Activated CD8-positive, alpha-beta T cell treated with anti-CD3 and anti-CD28 coated beads for 36 hours (primary cell): Measurements from ENCODE around the gene TGFB1. TPM values are rescaled to one million over a fixed set of nuclear protein-coding genes. Genes with fewer than 3 reads are reported as not detected.

ENCODE experiments used
- ATAC-seq: fragments of 200-7000 bp; cut with Tn5 transposase; one replicate; pipeline ENCODE4 v1.10.0; 2021; ENCODE audit warnings: mild to moderate bottlenecking, moderate library complexity
- CTCF ChIA-PET: fragments of 350-600 bp; sonication (Branson Sonifier 250); formaldehyde crosslinking; loops from one replicate; lab custom pipeline; 2021; ENCODE audit warnings: antibody characterized with exemption; lab: Charles Lee
- POLR2A ChIA-PET: fragments of 350-600 bp; sonication (Branson Sonifier 250); formaldehyde crosslinking; loops from one replicate; lab custom pipeline; 2021; ENCODE audit warnings: antibody characterized with exemption; lab: Charles Lee
- DNase-seq: peaks from one replicate; pipeline ENCODE4 v3.0.0-alpha.2; 2020
- H3K27ac Mint-ChIP-seq: one replicate; pipeline ENCODE4 v1.8.0; 2021; ENCODE audit warnings: mild to moderate bottlenecking, mixed read lengths
- H3K27me3 Mint-ChIP-seq: one replicate; pipeline ENCODE4 v1.8.0; 2021; ENCODE audit warnings: mixed read lengths
- H3K36me3 Mint-ChIP-seq: one replicate; pipeline ENCODE4 v1.8.0; 2021; ENCODE audit warnings: low read depth, mixed read lengths
- H3K4me1 Mint-ChIP-seq: one replicate; pipeline ENCODE4 v1.8.0; 2021; ENCODE audit warnings: low read depth, mixed read lengths
- H3K4me3 Mint-ChIP-seq: one replicate; pipeline ENCODE4 v1.8.0; 2021; ENCODE audit warnings: mild to moderate bottlenecking, moderate library complexity, mixed read lengths
- H3K9me3 Mint-ChIP-seq: one replicate; pipeline ENCODE4 v1.8.0; 2021; ENCODE audit warnings: mixed read lengths
- intact Hi-C: fragments of 100-400 bp; cut with micrococcal nuclease; formaldehyde crosslinking; loops from one replicate; pipeline ENCODE4 v1.10.0; 2022
- total RNA-seq, 2 experiments: library from RNA; stranded (reverse); gene quantifications; one replicate each; pipeline ENCODE4 v1.2.3, GENCODE V29; 2021
- TF ChIP-seq, protein P1 (sequence below): fragments of 200-600 bp; IDR thresholded peaks from one replicate; pipeline ENCODE4 v1.8.0; 2022; ENCODE audit warnings: antibody characterized with exemption, mild to moderate bottlenecking

TGFB1 gene
- total RNA-seq, 2 experiments from 2014 or later = 112 to 123 TPM

DNA sequence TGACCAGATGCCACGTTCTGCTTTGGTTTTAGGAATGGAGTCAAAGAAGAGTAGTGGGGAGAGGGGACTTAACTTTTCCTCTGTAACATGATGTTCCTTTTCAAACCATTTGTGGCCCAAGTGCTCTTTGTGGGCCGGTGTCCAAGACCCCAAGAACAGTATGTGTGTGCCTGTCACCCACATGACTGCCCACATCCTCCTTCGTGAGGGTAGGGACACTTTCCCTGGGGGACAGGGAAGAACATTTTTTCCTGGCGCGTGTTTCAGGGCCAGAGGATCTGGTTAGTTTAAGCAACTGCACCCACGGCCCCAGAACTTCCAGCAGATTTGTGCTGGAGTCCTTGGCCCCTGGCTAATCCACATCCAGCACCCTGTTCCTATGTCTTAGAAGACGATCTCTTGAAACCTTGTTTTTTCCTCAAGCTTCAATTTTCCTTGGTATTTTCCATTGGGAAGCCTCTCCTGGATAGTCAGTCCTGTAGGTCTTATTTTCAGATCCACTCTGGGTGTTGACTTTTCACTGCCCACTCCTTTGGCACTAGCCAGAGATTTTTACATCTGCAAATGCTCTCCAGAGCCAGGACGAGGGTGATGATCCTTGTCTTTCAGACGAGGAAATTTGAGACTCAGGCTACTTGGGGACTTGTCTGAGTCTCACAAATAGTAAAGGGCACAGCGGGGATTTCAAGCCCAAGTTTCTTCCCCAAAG lies 54.5 kb downstream of the TGFB1 start:
- H3K27ac Mint-ChIP-seq = peak overlapping the region; percentile 84
- H3K36me3 Mint-ChIP-seq = peaks cover 80% of the 10 kb centered on the region
- DNase-seq (no peak), ATAC-seq (no peak)
- H3K4me3 Mint-ChIP-seq = no peak overlapping the region
- intact Hi-C loops = no loop called here
- TF ChIP-seq, protein P1, sequence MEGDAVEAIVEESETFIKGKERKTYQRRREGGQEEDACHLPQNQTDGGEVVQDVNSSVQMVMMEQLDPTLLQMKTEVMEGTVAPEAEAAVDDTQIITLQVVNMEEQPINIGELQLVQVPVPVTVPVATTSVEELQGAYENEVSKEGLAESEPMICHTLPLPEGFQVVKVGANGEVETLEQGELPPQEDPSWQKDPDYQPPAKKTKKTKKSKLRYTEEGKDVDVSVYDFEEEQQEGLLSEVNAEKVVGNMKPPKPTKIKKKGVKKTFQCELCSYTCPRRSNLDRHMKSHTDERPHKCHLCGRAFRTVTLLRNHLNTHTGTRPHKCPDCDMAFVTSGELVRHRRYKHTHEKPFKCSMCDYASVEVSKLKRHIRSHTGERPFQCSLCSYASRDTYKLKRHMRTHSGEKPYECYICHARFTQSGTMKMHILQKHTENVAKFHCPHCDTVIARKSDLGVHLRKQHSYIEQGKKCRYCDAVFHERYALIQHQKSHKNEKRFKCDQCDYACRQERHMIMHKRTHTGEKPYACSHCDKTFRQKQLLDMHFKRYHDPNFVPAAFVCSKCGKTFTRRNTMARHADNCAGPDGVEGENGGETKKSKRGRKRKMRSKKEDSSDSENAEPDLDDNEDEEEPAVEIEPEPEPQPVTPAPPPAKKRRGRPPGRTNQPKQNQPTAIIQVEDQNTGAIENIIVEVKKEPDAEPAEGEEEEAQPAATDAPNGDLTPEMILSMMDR = no peak
- peaks cover 82% of the 10 kb centered on the region for H3K4me1 Mint-ChIP-seq
- CTCF ChIA-PET = interaction anchor here (1.2 kb wide), 2 partner anchors 9 to 35 kb away, joined by 3 read pairs; no protein-coding TSS in a partner anchor
- no peaks in the 10 kb centered on the region for H3K27me3 Mint-ChIP-seq
- no peaks in the 10 kb centered on the region for H3K9me3 Mint-ChIP-seq
- POLR2A ChIA-PET = interaction anchor here (1.1 to 14.9 kb wide), 4 partner anchors 10 to 35 kb away, joined by 3 to 179 read pairs (median 14); partner anchors contain the start of genes CCDC97 and HNRNPUL1

DNA sequence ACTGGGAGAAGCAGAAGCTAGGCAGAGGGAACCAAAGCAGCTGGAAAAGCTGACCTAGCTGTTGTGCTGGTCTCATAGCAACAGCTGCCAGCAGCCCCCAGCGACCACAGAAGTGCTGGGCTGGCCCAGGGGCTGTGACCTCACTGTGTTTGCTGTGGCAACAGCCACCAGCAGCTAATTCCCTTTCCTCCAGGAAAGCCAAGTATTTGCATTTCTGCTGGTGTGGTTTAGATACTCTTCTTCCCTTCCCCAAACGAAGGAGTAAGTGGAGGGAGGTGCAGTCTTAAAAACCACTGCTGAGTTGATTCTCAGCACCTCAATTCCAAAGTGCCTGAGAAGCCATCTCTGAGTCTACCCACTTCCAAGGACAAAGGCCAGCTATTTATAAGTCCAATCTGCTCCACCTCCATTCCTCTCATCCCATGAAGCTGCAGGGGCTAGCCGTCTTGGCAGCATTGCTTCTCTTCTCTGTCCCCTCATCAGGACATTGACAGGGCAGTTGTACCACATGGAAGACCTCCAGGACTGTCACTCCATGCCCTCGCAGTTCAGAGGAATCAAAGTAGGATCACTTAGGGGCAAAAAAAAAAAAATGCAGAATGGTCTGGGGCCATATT lies 55.3 kb downstream of the TGFB1 start:
- DNase-seq = peak; percentile 33
- TF ChIP-seq, protein P1 = no peak
- no peak for ATAC-seq
- Mint-ChIP-seq H3K27me3 (no peaks in the 10 kb centered on the region), H3K36me3 (peaks cover 81% of the 10 kb centered on the region), H3K27ac (peak overlapping the region; percentile 84), H3K4me3 (no peak overlapping the region), H3K4me1 (peaks cover 75% of the 10 kb centered on the region), H3K9me3 (no peaks in the 10 kb centered on the region)
- intact Hi-C loops = no loop called here
- CTCF ChIA-PET = interaction anchor here (2.6 kb wide), 1 partner anchor 9 kb away, joined by 18 read pairs; no protein-coding TSS in a partner anchor
- POLR2A ChIA-PET = interaction anchor here (1.0 to 14.9 kb wide), 4 partner anchors 11 to 52 kb away, joined by 3 to 179 read pairs (median 14); partner anchors contain the start of genes CCDC97 and HNRNPUL1

DNA sequence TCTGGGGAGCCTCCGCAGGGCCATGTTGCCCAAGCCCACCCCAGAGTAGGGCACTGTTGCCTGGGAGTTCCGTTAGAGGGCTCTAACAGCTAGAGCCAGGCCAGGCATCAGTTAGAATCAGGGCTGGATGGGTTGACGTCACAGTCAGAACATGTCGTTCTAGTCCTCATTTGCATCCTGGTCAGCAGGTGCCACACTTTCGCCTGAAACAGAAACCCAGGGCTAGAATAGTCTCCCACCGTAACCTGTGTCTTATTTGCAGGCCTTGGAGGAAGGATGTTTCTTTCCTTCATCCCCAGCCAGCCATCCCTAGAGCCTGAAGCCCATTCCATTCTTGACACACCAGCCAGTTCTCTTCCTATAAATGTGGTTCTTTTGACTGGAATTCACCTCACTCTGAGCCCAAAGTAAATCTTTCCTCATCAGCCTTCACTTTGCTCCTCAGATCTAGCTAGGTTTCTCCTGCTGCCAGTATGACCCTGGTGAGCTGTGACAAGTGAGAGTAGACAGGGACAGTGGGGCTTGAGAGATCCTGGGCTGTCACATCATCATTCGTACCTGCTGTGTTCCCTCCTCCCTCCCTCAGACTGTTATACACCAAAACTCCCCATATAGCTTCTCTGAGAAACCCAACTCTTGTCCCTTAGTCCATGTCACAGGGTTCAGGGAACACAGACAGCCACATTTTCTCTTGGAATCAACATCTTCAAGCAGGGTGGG lies 55.9 kb downstream of the TGFB1 start:
- ATAC-seq = peak; percentile 29
- Mint-ChIP-seq H3K27ac (peak overlapping the region; percentile 84), H3K36me3 (peaks cover 79% of the 10 kb centered on the region), H3K4me1 (peaks cover 70% of the 10 kb centered on the region), H3K9me3 (no peaks in the 10 kb centered on the region), H3K4me3 (no peak overlapping the region), H3K27me3 (no peaks in the 10 kb centered on the region)
- TF ChIP-seq, protein P1 = no peak
- intact Hi-C loops = no loop called here
- peak; percentile 31 for DNase-seq
- ChIA-PET POLR2A (interaction anchor here (0.9 to 14.9 kb wide), 5 partner anchors 11 to 53 kb away, joined by 3 to 179 read pairs (median 6); partner anchors contain the start of genes CCDC97 and HNRNPUL1), CTCF (interaction anchor here (2.6 kb wide), 1 partner anchor 10 kb away, joined by 18 read pairs; no protein-coding TSS in a partner anchor)

DNA sequence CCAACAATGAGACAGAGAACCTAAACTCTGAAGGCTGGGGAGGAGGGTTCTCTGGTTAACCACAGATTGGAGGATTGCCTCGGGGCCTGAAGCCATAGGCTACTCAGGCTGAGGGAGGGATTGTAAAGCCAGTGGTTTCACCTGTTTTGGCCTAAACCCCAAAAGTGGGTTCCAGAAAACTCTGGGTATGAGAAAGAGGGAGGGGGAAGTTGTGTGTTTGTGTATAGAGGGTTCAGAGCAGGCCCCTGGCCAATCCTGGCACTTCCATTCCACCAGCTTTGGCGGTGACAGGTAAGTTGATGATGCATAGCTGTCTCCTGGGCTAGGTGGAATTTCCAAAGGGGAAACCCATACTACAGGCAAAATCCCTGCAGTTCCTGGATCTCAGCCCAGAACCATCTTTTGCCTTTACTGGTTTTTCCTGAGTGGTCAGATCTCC lies 57.3 kb downstream of the TGFB1 start:
- Mint-ChIP-seq H3K4me3 (no peak overlapping the region), H3K36me3 (peaks cover 80% of the 10 kb centered on the region)
- CTCF ChIA-PET = interaction anchor here (2.6 kb wide), 1 partner anchor 11 kb away, joined by 18 read pairs; no protein-coding TSS in a partner anchor

More for the DNA sequence above, 57.3 kb downstream of the TGFB1 start:
- DNase-seq (no peak), ATAC-seq (no peak)
- TF ChIP-seq, protein P1 = no peak
- intact Hi-C loops = no loop called here
- no peaks in the 10 kb centered on the region for H3K9me3 Mint-ChIP-seq
- H3K27ac Mint-ChIP-seq = peak overlapping the region; percentile 84
- POLR2A ChIA-PET = interaction anchor here (14.9 kb wide), 1 partner anchor 32 kb away, joined by 179 read pairs; the partner anchor contains the start of gene HNRNPUL1
- H3K4me1 Mint-ChIP-seq = peaks cover 59% of the 10 kb centered on the region
- H3K27me3 Mint-ChIP-seq = no peaks in the 10 kb centered on the region
